HepG2 (cell line): ENCODE results near the gene YIF1A. TPM values are rescaled to one million over a fixed set of nuclear protein-coding genes. Genes with fewer than 3 reads are reported as not detected.

Source experiments
- AKAP8 ChIP-seq: sonication (generic); formaldehyde crosslinking; IDR thresholded peaks from 2 replicates; pipeline ENCODE4 v1.5.1; 2020; ENCODE audit warnings: mild to moderate bottlenecking, missing genetic modification reagents
- EP300 ChIP-seq, 3 experiments: sonication (generic) in 1 of 3; formaldehyde crosslinking in 1 of 3; IDR thresholded peaks; 2 replicates each; pipeline versions ENCODE4 v1.5.1 to v1.6.1; 2011 to 2020; ENCODE audit warnings: low read depth in 2 of 3, low read length in 2 of 3, borderline replicate concordance in 1 of 3, improper control_type of control experiment in 1 of 3, mild to moderate bottlenecking in 1 of 3, missing genetic modification reagents in 1 of 3, moderate library complexity in 1 of 3
- NCOA2 ChIP-seq: sonication (generic); formaldehyde crosslinking; IDR thresholded peaks from 2 replicates; pipeline ENCODE4 v1.8.0; 2022; ENCODE audit warnings: inconsistent platforms
- PCBP1 ChIP-seq: fragments of 200-400 bp; formaldehyde crosslinking; IDR thresholded peaks from 2 replicates; pipeline ENCODE4 v1.6.1; 2017; ENCODE audit warnings: mild to moderate bottlenecking, low read depth, low read length, borderline replicate concordance
- REXO4 ChIP-seq: sonication (generic); formaldehyde crosslinking; IDR thresholded peaks from 2 replicates; pipeline ENCODE4 v1.8.0; 2022; ENCODE audit warnings: missing genetic modification reagents, mild to moderate bottlenecking, borderline replicate concordance
- RFXAP ChIP-seq: sonication (generic); formaldehyde crosslinking; IDR thresholded peaks from 2 replicates; pipeline ENCODE4 v1.4.0; 2020; ENCODE audit warnings: missing genetic modification reagents, borderline replicate concordance
- SNRNP70 ChIP-seq: fragments of 200-400 bp; formaldehyde crosslinking; IDR thresholded peaks from 2 replicates; pipeline ENCODE4 v1.6.1; 2017; ENCODE audit warnings: mild to moderate bottlenecking, low read depth, low read length, moderate library complexity
- ZBTB8A ChIP-seq: sonication (generic); formaldehyde crosslinking; IDR thresholded peaks from 2 replicates; pipeline ENCODE4 v1.4.0; 2020; ENCODE audit warnings: mild to moderate bottlenecking, low read depth, missing genetic modification reagents, borderline replicate concordance
- ZFP37 ChIP-seq: sonication (generic); formaldehyde crosslinking; IDR thresholded peaks from 2 replicates; pipeline ENCODE4 v1.4.0; 2020; ENCODE audit warnings: missing genetic modification reagents, borderline replicate concordance
- ZFP90 ChIP-seq: sonication (generic); formaldehyde crosslinking; IDR thresholded peaks from 2 replicates; pipeline ENCODE4 v1.8.0; 2022; ENCODE audit warnings: missing genetic modification reagents, mild to moderate bottlenecking, inconsistent platforms, borderline replicate concordance
- ZNF329 ChIP-seq: sonication (generic); formaldehyde crosslinking; IDR thresholded peaks from 2 replicates; pipeline ENCODE4 v1.9.0; 2021; ENCODE audit warnings: low read depth, mild to moderate bottlenecking, missing genetic modification reagents
- ZNF441 ChIP-seq: sonication (generic); formaldehyde crosslinking; IDR thresholded peaks from 2 replicates; pipeline ENCODE4 v1.7.0; 2021; ENCODE audit warnings: missing genetic modification reagents, borderline replicate concordance
- polyA plus RNA-seq, 8 experiments: library from polyadenylated mRNA; depleted of rRNA in 3 of 8; stranded (reverse) in 7 of 8; unstranded in 1 of 8; fragments of >200 nt; fragmentation: Illumina TruSeq in 4 of 8; extraction: Trizol in 4 of 8; gene quantifications; 2 replicates each; pipeline versions ENCODE4 v1.2.1 to v1.2.3, GENCODE V29; 2011 to 2016; ENCODE audit warnings: low read depth in 4 of 8, missing spikeins in 1 of 8, mixed read lengths in 1 of 8; ENCODE audit not compliant: insufficient read depth in 1 of 8
- total RNA-seq, 5 experiments: library from RNA; depleted of rRNA; stranded (reverse); fragments of >200 nt; fragmentation: Illumina TruSeq; extraction: Trizol; gene quantifications; 2 replicates each; pipeline ENCODE4 v1.2.3, GENCODE V29; 2016; ENCODE audit warnings: low read depth in 1 of 5
- TF ChIP-seq, protein P1 (sequence below): sonication (generic); formaldehyde crosslinking; IDR thresholded peaks from 2 replicates; pipeline ENCODE4 v1.4.0; 2020; ENCODE audit warnings: missing genetic modification reagents
- TF ChIP-seq, protein P2 (sequence below): sonication (generic); formaldehyde crosslinking; IDR thresholded peaks from 2 replicates; pipeline ENCODE4 v1.4.0; 2020; ENCODE audit warnings: missing genetic modification reagents, borderline replicate concordance
- TF ChIP-seq, protein P3 (sequence below): IDR thresholded peaks from 2 replicates; pipeline ENCODE4 v1.6.1; 2016; ENCODE audit warnings: mild to moderate bottlenecking, missing biosample characterization, missing genetic modification reagents
- TF ChIP-seq, protein P4 (sequence below): IDR thresholded peaks from 2 replicates; pipeline ENCODE4 v1.6.1; 2016; ENCODE audit warnings: low read depth, borderline replicate concordance
- TF ChIP-seq, protein P5 (sequence below): sonication (generic); formaldehyde crosslinking; IDR thresholded peaks from 2 replicates; pipeline ENCODE4 v1.5.1; 2020; ENCODE audit warnings: mild to moderate bottlenecking, missing genetic modification reagents, borderline replicate concordance

YIF1A gene
- total and polyA plus RNA-seq, 2 of the 13 experiments (the other 11 are each of a cell fraction or from before 2014, with no cell fraction given): 133 to 145 TPM

DNA sequence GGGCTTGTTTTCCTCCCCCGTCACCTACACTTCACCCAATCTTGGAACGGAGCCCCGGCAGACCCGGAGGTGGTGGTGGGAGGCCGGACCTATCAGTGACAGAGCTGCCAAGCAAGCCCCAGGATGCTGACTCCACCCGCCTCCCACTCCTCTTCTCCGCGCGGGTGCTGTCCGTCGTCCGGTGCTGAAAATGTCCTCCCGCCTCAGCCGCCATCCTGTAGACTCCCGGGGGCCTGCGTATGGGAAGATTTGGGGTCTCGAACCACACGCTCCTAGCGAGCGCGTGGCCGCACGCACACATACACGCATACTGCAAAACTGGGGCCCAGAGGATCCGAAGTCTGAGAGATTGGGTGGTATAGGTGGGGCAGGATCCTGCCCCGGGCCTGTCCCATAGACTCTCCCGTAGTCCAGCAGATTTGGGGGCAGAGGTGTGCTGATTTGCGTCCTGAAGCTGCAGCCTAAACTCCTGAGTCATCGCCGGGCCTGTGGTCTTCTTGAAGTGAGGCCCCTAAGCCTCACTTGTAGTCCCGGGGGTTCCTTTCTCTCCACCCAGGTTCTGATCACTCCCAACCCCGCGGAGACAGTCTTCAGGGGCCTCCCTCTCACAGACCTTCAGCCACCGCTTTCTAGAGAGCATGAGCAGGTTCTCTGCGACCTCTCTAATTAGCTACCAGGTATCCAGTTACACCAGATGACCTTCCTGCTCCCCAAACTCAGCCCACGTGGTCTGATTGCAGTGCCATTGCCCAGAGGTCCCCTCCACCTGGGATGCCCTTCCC lies 796 bp upstream of the YIF1A start (continued):
- TF ChIP-seq ZNF329: no peak
- TF ChIP-seq, protein P1, sequence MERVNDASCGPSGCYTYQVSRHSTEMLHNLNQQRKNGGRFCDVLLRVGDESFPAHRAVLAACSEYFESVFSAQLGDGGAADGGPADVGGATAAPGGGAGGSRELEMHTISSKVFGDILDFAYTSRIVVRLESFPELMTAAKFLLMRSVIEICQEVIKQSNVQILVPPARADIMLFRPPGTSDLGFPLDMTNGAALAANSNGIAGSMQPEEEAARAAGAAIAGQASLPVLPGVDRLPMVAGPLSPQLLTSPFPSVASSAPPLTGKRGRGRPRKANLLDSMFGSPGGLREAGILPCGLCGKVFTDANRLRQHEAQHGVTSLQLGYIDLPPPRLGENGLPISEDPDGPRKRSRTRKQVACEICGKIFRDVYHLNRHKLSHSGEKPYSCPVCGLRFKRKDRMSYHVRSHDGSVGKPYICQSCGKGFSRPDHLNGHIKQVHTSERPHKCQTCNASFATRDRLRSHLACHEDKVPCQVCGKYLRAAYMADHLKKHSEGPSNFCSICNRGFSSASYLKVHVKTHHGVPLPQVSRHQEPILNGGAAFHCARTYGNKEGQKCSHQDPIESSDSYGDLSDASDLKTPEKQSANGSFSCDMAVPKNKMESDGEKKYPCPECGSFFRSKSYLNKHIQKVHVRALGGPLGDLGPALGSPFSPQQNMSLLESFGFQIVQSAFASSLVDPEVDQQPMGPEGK: peak; percentile 20; the same call in 1 of the 2 replicates
- TF ChIP-seq ZFP90 (CRISPR knock-in tag): 0 out of 2 replicates have a peak, but pooled peaks have one; percentile 71
- TF ChIP-seq, protein P2, sequence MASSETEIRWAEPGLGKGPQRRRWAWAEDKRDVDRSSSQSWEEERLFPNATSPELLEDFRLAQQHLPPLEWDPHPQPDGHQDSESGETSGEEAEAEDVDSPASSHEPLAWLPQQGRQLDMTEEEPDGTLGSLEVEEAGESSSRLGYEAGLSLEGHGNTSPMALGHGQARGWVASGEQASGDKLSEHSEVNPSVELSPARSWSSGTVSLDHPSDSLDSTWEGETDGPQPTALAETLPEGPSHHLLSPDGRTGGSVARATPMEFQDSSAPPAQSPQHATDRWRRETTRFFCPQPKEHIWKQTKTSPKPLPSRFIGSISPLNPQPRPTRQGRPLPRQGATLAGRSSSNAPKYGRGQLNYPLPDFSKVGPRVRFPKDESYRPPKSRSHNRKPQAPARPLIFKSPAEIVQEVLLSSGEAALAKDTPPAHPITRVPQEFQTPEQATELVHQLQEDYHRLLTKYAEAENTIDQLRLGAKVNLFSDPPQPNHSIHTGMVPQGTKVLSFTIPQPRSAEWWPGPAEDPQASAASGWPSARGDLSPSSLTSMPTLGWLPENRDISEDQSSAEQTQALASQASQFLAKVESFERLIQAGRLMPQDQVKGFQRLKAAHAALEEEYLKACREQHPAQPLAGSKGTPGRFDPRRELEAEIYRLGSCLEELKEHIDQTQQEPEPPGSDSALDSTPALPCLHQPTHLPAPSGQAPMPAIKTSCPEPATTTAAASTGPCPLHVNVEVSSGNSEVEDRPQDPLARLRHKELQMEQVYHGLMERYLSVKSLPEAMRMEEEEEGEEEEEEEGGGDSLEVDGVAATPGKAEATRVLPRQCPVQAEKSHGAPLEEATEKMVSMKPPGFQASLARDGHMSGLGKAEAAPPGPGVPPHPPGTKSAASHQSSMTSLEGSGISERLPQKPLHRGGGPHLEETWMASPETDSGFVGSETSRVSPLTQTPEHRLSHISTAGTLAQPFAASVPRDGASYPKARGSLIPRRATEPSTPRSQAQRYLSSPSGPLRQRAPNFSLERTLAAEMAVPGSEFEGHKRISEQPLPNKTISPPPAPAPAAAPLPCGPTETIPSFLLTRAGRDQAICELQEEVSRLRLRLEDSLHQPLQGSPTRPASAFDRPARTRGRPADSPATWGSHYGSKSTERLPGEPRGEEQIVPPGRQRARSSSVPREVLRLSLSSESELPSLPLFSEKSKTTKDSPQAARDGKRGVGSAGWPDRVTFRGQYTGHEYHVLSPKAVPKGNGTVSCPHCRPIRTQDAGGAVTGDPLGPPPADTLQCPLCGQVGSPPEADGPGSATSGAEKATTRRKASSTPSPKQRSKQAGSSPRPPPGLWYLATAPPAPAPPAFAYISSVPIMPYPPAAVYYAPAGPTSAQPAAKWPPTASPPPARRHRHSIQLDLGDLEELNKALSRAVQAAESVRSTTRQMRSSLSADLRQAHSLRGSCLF (CRISPR knock-in tag): peak; percentile 63; the same call in 1 of the 2 replicates
- peak; percentile 93 for TF ChIP-seq ZFP37 (CRISPR knock-in tag)
- no peak for TF ChIP-seq SNRNP70
- TF ChIP-seq NCOA2 (CRISPR knock-in tag): no peak
- TF ChIP-seq, protein P3, sequence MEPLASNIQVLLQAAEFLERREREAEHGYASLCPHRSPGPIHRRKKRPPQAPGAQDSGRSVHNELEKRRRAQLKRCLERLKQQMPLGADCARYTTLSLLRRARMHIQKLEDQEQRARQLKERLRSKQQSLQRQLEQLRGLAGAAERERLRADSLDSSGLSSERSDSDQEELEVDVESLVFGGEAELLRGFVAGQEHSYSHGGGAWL (CRISPR knock-in tag): peak; percentile 82; the same call in 1 of the 2 replicates
- no peak for TF ChIP-seq PCBP1
- TF ChIP-seq, protein P4, sequence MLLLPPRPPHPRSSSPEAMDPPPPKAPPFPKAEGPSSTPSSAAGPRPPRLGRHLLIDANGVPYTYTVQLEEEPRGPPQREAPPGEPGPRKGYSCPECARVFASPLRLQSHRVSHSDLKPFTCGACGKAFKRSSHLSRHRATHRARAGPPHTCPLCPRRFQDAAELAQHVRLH (CRISPR knock-in tag): peak; percentile 57; the same call in 1 of the 2 replicates
- peak; percentile 89; the same call in 1 of the 2 replicates for TF ChIP-seq ZNF441 (CRISPR knock-in tag)
- no peak for TF ChIP-seq REXO4
- TF ChIP-seq RFXAP (CRISPR knock-in tag): no peak
- TF ChIP-seq AKAP8 (CRISPR knock-in tag): 0 out of 2 replicates have a peak, but pooled peaks have one; percentile 18
- no peak for TF ChIP-seq ZBTB8A (CRISPR knock-in tag)
- TF ChIP-seq EP300 (IDR thresholded peaks at IDR 0.05; ENCODE audit: low read depth in 2 of 2, low read length in 2 of 2): no peak
- no peak for TF ChIP-seq EP300 (CRISPR knock-in tag; IDR thresholded peaks at IDR 0.05; ENCODE audit: borderline replicate concordance)
- TF ChIP-seq, protein P5, sequence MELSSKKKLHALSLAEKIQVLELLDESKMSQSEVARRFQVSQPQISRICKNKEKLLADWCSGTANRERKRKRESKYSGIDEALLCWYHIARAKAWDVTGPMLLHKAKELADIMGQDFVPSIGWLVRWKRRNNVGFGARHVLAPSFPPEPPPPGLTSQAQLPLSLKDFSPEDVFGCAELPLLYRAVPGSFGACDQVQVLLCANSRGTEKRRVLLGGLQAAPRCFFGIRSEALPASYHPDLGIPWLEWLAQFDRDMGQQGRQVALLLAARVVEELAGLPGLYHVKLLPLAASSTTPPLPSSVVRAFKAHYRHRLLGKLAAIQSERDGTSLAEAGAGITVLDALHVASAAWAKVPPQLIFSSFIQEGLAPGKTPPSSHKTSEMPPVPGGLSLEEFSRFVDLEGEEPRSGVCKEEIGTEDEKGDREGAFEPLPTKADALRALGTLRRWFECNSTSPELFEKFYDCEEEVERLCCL (CRISPR knock-in tag): peak; percentile 82; the same call in 1 of the 2 replicates
